K562 (cell line): Measurements from ENCODE around the gene WHAMM. TPM values are rescaled to one million over a fixed set of nuclear protein-coding genes. Genes with fewer than 3 reads are reported as not detected.

Experiments used
- ASH1L ChIP-seq: fragments of 450-650 bp; IDR thresholded peaks from 2 replicates; pipeline ENCODE4 v1.6.1; 2018; ENCODE audit warnings: borderline replicate concordance, mild to moderate bottlenecking, low read depth; ENCODE audit not compliant: partially characterized antibody
- DIDO1 ChIP-seq: fragments of 450-650 bp; IDR thresholded peaks from 2 replicates; pipeline ENCODE4 v1.6.1; 2016; ENCODE audit warnings: low read depth, missing biosample characterization, missing genetic modification characterization
- FOXA1 ChIP-seq: fragments of 450-650 bp; IDR thresholded peaks from 2 replicates; pipeline ENCODE4 v1.6.1; 2016; ENCODE audit warnings: mild to moderate bottlenecking, borderline replicate concordance
- FOXA3 ChIP-seq, 2 experiments: fragments of 450-650 bp in 1 of 2; sonication (generic) in 1 of 2; formaldehyde crosslinking; IDR thresholded peaks in 1 of 2; conservative IDR thresholded peaks in 1 of 2; 2 replicates each; pipeline versions ENCODE4 v1.4.0 to v1.8.0; 2020 to 2022; ENCODE audit warnings: mild to moderate bottlenecking in 2 of 2, missing genetic modification reagents in 1 of 2
- LEF1 ChIP-seq: fragments of 450-650 bp; IDR thresholded peaks from 2 replicates; pipeline ENCODE4 v1.6.1; 2016; ENCODE audit warnings: mild to moderate bottlenecking
- NCOA2 ChIP-seq, 2 experiments: fragments of 450-650 bp; IDR thresholded peaks; 2 replicates each; pipeline ENCODE4 v1.6.1; 2018; ENCODE audit warnings: mild to moderate bottlenecking in 2 of 2, moderate library complexity in 1 of 2; ENCODE audit not compliant: partially characterized antibody in 2 of 2
- POLR2G ChIP-seq: fragments of 200-400 bp; formaldehyde crosslinking; IDR thresholded peaks from 2 replicates; pipeline ENCODE4 v1.6.1; 2017; ENCODE audit warnings: low read depth, mild to moderate bottlenecking, antibody characterized with exemption, low read length, moderate library complexity
- RBFOX2 ChIP-seq: fragments of 200-400 bp; formaldehyde crosslinking; IDR thresholded peaks from 2 replicates; pipeline ENCODE4 v1.6.1; 2017; ENCODE audit warnings: low read depth, mild to moderate bottlenecking, low read length, moderate library complexity
- SAFB ChIP-seq: fragments of 200-400 bp; formaldehyde crosslinking; IDR thresholded peaks from 2 replicates; pipeline ENCODE4 v1.6.1; 2017; ENCODE audit warnings: low read depth, low read length, borderline replicate concordance
- TAL1 ChIP-seq: fragments of 450-650 bp; IDR thresholded peaks from 2 replicates; pipeline ENCODE4 v1.6.1; 2016; ENCODE audit warnings: mild to moderate bottlenecking
- ZBTB17 ChIP-seq: fragments of 450-650 bp; formaldehyde crosslinking; IDR thresholded peaks from 2 replicates; pipeline ENCODE4 v1.4.0; 2020; ENCODE audit warnings: mild to moderate bottlenecking
- ZC3H4 ChIP-seq: sonication (generic); formaldehyde crosslinking; IDR thresholded peaks from 2 replicates; pipeline ENCODE4 v1.9.0; 2021; ENCODE audit warnings: missing genetic modification reagents, borderline replicate concordance
- ZFP36 ChIP-seq: fragments of 150-350 bp; IDR thresholded peaks from 2 replicates; pipeline ENCODE4 v1.6.1; 2018; ENCODE audit warnings: low read length, low read depth; ENCODE audit not compliant: partially characterized antibody
- ZKSCAN8 ChIP-seq: fragments of 200-800 bp; sonication (Bioruptor generic); IDR thresholded peaks from 2 replicates; pipeline ENCODE4 v1.6.1; 2016; ENCODE audit warnings: missing genetic modification characterization, missing compliant biosample characterization
- ZNF165 ChIP-seq: fragments of 250-450 bp; sonication (Bioruptor Pico); IDR thresholded peaks from 2 replicates; pipeline ENCODE4 v1.4.0; 2020; ENCODE audit warnings: borderline replicate concordance
- ZNF175 ChIP-seq: fragments of 200-800 bp; sonication (Bioruptor generic); IDR thresholded peaks from 2 replicates; pipeline ENCODE4 v1.6.1; 2016; ENCODE audit warnings: low read depth, mild to moderate bottlenecking, missing genetic modification characterization, missing compliant biosample characterization
- ZNF766 ChIP-seq: fragments of 200-800 bp; sonication (Bioruptor generic); conservative IDR thresholded peaks from 2 replicates; pipeline ENCODE4 v1.6.1; 2016; ENCODE audit warnings: missing genetic modification characterization, missing compliant biosample characterization
- polyA plus RNA-seq, 8 experiments: library from polyadenylated mRNA; depleted of rRNA in 4 of 8; stranded (reverse) in 5 of 8; unstranded in 3 of 8; fragments of >200 nt; fragmentation: Nextera tagmentation in 2 of 8; fragmentation: Illumina TruSeq in 1 of 8; extraction: Ambion mirVana in 2 of 8; extraction: Trizol in 1 of 8; gene quantifications; 2 replicates each; pipeline versions ENCODE4 v1.2.1 to v1.2.3, GENCODE V29; 2011 to 2014; ENCODE audit warnings: inconsistent platforms in 1 of 8, missing spikeins in 1 of 8
- total RNA-seq, 7 experiments: library from RNA; depleted of rRNA in 6 of 7; stranded (reverse); fragments of >200 nt in 6 of 7; fragmentation: Illumina TruSeq in 2 of 7; extraction: Trizol in 2 of 7; gene quantifications; 2 replicates each; pipeline versions ENCODE4 v1.2.1 to v1.2.3, GENCODE V29; 2011 to 2021; ENCODE audit warnings: low replicate concordance in 1 of 7
- TF ChIP-seq, protein P1 (sequence below): fragments of 250-450 bp; sonication (Bioruptor Pico); IDR thresholded peaks from 2 replicates; pipeline ENCODE4 v1.8.0; 2022; ENCODE audit warnings: inconsistent platforms
- TF ChIP-seq, protein P2 (sequence below): fragments of 250-450 bp; sonication (Bioruptor Pico); IDR thresholded peaks from 2 replicates; pipeline ENCODE4 v1.4.0; 2020; ENCODE audit warnings: mild to moderate bottlenecking, moderate library complexity
- TF ChIP-seq, protein P3 (sequence below): fragments of 150-350 bp; conservative IDR thresholded peaks from 2 replicates; pipeline ENCODE4 v1.6.1; 2014; ENCODE audit warnings: low read length

WHAMM gene
- total and polyA plus RNA-seq, 9 of the 15 experiments (the other 6 are each of a cell fraction or from before 2014, with no cell fraction given): 2.0 to 4.8 (median 3.6) TPM

DNA sequence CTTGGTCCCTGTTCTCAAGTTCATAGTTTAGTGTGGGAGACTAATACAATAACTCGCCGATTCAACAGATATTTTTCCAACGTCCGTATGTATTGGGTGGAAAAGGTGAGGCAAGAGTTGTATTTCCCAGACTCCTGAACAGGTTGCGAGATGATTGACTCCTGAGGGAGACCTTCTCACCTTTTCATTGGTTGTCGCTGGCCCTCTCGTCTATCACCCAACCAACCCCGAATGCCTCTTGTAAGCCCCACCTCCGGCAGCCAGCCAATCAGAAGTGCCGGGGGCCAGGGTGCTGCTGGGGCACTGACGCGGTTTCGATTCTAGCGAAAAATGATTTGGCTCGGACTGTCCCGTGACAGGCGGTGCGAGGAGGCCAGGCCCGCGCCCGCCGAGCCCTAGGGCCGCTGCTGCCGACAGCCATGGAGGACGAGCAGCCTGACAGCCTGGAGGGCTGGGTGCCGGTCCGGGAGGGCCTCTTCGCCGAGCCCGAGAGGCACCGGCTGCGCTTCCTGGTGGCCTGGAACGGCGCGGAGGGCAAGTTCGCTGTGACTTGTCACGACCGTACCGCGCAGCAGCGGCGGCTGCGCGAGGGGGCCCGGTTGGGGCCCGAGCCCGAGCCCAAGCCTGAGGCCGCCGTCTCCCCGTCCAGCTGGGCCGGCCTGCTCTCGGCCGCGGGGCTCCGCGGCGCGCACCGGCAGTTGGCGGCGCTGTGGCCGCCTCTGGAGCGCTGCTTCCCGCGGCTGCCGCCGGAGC lies at the start of gene WHAMM (continued):
- TF ChIP-seq, protein P1, sequence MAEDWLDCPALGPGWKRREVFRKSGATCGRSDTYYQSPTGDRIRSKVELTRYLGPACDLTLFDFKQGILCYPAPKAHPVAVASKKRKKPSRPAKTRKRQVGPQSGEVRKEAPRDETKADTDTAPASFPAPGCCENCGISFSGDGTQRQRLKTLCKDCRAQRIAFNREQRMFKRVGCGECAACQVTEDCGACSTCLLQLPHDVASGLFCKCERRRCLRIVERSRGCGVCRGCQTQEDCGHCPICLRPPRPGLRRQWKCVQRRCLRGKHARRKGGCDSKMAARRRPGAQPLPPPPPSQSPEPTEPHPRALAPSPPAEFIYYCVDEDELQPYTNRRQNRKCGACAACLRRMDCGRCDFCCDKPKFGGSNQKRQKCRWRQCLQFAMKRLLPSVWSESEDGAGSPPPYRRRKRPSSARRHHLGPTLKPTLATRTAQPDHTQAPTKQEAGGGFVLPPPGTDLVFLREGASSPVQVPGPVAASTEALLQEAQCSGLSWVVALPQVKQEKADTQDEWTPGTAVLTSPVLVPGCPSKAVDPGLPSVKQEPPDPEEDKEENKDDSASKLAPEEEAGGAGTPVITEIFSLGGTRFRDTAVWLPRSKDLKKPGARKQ: no peak
- TF ChIP-seq ZFP36: no peak
- TF ChIP-seq, protein P2, sequence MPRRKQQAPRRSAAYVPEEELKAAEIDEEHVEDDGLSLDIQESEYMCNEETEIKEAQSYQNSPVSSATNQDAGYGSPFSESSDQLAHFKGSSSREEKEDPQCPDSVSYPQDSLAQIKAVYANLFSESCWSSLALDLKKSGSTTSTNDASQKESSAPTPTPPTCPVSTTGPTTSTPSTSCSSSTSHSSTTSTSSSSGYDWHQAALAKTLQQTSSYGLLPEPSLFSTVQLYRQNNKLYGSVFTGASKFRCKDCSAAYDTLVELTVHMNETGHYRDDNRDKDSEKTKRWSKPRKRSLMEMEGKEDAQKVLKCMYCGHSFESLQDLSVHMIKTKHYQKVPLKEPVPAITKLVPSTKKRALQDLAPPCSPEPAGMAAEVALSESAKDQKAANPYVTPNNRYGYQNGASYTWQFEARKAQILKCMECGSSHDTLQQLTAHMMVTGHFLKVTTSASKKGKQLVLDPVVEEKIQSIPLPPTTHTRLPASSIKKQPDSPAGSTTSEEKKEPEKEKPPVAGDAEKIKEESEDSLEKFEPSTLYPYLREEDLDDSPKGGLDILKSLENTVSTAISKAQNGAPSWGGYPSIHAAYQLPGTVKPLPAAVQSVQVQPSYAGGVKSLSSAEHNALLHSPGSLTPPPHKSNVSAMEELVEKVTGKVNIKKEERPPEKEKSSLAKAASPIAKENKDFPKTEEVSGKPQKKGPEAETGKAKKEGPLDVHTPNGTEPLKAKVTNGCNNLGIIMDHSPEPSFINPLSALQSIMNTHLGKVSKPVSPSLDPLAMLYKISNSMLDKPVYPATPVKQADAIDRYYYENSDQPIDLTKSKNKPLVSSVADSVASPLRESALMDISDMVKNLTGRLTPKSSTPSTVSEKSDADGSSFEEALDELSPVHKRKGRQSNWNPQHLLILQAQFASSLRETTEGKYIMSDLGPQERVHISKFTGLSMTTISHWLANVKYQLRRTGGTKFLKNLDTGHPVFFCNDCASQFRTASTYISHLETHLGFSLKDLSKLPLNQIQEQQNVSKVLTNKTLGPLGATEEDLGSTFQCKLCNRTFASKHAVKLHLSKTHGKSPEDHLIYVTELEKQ (CRISPR knock-in tag): no peak
- TF ChIP-seq ASH1L: peak; percentile 97
- TF ChIP-seq, protein P3, sequence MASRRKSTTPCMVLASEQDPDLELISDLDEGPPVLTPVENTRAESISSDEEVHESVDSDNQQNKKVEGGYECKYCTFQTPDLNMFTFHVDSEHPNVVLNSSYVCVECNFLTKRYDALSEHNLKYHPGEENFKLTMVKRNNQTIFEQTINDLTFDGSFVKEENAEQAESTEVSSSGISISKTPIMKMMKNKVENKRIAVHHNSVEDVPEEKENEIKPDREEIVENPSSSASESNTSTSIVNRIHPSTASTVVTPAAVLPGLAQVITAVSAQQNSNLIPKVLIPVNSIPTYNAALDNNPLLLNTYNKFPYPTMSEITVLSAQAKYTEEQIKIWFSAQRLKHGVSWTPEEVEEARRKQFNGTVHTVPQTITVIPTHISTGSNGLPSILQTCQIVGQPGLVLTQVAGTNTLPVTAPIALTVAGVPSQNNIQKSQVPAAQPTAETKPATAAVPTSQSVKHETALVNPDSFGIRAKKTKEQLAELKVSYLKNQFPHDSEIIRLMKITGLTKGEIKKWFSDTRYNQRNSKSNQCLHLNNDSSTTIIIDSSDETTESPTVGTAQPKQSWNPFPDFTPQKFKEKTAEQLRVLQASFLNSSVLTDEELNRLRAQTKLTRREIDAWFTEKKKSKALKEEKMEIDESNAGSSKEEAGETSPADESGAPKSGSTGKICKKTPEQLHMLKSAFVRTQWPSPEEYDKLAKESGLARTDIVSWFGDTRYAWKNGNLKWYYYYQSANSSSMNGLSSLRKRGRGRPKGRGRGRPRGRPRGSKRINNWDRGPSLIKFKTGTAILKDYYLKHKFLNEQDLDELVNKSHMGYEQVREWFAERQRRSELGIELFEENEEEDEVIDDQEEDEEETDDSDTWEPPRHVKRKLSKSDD: no peak
- TF ChIP-seq ZKSCAN8: no peak
- TF ChIP-seq TAL1: no peak
- peak; percentile 76 for TF ChIP-seq ZBTB17
- no peak for TF ChIP-seq ZNF766 (CRISPR knock-in tag)
- TF ChIP-seq FOXA1: no peak
- peak; percentile 63; the same call in 1 of the 2 replicates for TF ChIP-seq ZC3H4
- no peak for TF ChIP-seq NCOA2 (IDR thresholded peaks at IDR 0.05; ENCODE audit: partially characterized antibody in 2 of 2)
- no peak for TF ChIP-seq SAFB
- TF ChIP-seq ZNF175 (CRISPR knock-in tag): no peak
- no peak for TF ChIP-seq LEF1
- 0 out of 4 replicates have a peak, but pooled peaks of 1 of the 2 experiments have one; percentile 56 for TF ChIP-seq FOXA3 (CRISPR knock-in tag; conservative IDR thresholded peaks at IDR 0.05 in 1 of 2, IDR thresholded peaks at IDR 0.05 in 1 of 2)
- TF ChIP-seq RBFOX2: peak; percentile 94
- no peak for TF ChIP-seq DIDO1 (tag)
- TF ChIP-seq ZNF165 (CRISPR knock-in tag): no peak
- peak; percentile 93 for TF ChIP-seq POLR2G
